HG02798 (cell line): ENCODE measurements around the gene HOXA9.

Experiments used
- ATAC-seq: cut with Tn5 transposase; IDR thresholded peaks from one replicate; pipeline ENCODE4 v1.9.1; 2021; ENCODE audit warnings: mild to moderate bottlenecking; ENCODE audit not compliant: unreplicated experiment, poor library complexity

HOXA9 gene

GRCh38 chr7:27156508-27156898 lies 8.8 kb downstream of the HOXA9 start, which contains the start of gene HOXA7:
Gene HOXA7, minus strand, starts transcription at chr7:27156675. Its CDS starts 130 bp downstream, at chr7:27156545.
- no peak for ATAC-seq

- ATAC-seq = no peak
Observed at GRCh38 chr7:27155816-27156507, 9.4 kb downstream of the HOXA9 start.

- no peak for ATAC-seq
Observed at GRCh38 chr7:27154901-27155815, 10.2 kb downstream of the HOXA9 start.

- ATAC-seq = no peak
Observed at GRCh38 chr7:27154369-27154768, 11.0 kb downstream of the HOXA9 start.

GRCh38 chr7:27153526-27153925 lies 11.8 kb downstream of the HOXA9 start:
- ATAC-seq = no peak

- ATAC-seq = no peak
Observed at GRCh38 chr7:27152816-27153442, 12.4 kb downstream of the HOXA9 start.

- ATAC-seq = no peak
Observed at GRCh38 chr7:27151931-27152815, 13.2 kb downstream of the HOXA9 start, which contains the start of gene HOXA3. Gene HOXA3, minus strand, starts transcription at chr7:27152583. Its CDS starts 41,943 bp downstream, at chr7:27110640.

GRCh38 chr7:27151341-27151930 lies 13.9 kb downstream of the HOXA9 start:
- no peak for ATAC-seq

- peak; percentile 88 for ATAC-seq
Observed at GRCh38 chr7:27150568-27151340, 14.6 kb downstream of the HOXA9 start.

- peak; percentile 11 for ATAC-seq
Observed at GRCh38 chr7:27149842-27150567, 15.3 kb downstream of the HOXA9 start.

GRCh38 chr7:27148756-27149641 lies 16.3 kb downstream of the HOXA9 start:
- ATAC-seq = no peak

- no peak for ATAC-seq
Observed at GRCh38 chr7:27148031-27148755, 17.1 kb downstream of the HOXA9 start.

GRCh38 chr7:27147199-27148030 lies 17.9 kb downstream of the HOXA9 start, which contains the start of gene HOXA6:
Gene HOXA6, minus strand, starts transcription at chr7:27147774. Its CDS starts 25 bp downstream, at chr7:27147749.
- no peak for ATAC-seq

GRCh38 chr7:27146491-27147198 lies 18.7 kb downstream of the HOXA9 start:
- ATAC-seq = no peak

GRCh38 chr7:27145914-27146412 lies 19.4 kb downstream of the HOXA9 start:
- ATAC-seq = no peak
